Measurements from ENCODE around the gene CHMP4A. TPM values are rescaled to one million over a fixed set of nuclear protein-coding genes. Genes with fewer than 3 reads are reported as not detected.
"Not testable (repeated sequence)": the region's sequence is repeated elsewhere in the genome, so short reads cannot be mapped to it uniquely, and the experiment has no call there.

Gene CHMP4A
- total RNA-seq, 1 donor from 2014 or later: 27.0 TPM

GRCh38 chr14:24206260-24207103 lies 6.8 kb downstream of the CHMP4A start:
- DNase-seq (ENCODE audit: low spot score in 2 of 2): peak in 1 of 2 donors; percentile 19
- Histone ChIP-seq H3K4me1 (peaks cover 0 to under 1% of the 10 kb centered on the region in 2 donors), H3K27me3 (no peaks in the 10 kb centered on the region), H3K36me3 (peaks cover 38 to 62% of the 10 kb centered on the region in 2 donors), H3K9me3 (no peaks in the 10 kb centered on the region), H3K27ac (no peak overlapping the region), H3K4me3 (no peak overlapping the region)
- intact Hi-C loops (cut with DNase I): no loop called here
- TF ChIP-seq CTCF (IDR thresholded peaks at IDR 0.05): no peak

- H3K9me3 ChIP-seq: no peaks in the 10 kb centered on the region
- no peaks in the 10 kb centered on the region for H3K4me1 ChIP-seq
- no peaks in the 10 kb centered on the region for H3K27me3 ChIP-seq
- no peak for DNase-seq (ENCODE audit: low spot score in 2 of 2)
- intact Hi-C loops (cut with DNase I): no loop called here
- peaks cover 32 to 44% of the 10 kb centered on the region in 2 donors for H3K36me3 ChIP-seq
- no peak overlapping the region for H3K27ac ChIP-seq
- H3K4me3 ChIP-seq: no peak overlapping the region
- no peak for TF ChIP-seq CTCF (IDR thresholded peaks at IDR 0.05)
Measured at GRCh38 chr14:24204163-24205146, 8.8 kb downstream of the CHMP4A start.

- H3K4me1 ChIP-seq; H3K27me3 ChIP-seq; H3K27ac ChIP-seq; intact Hi-C loops (cut with DNase I); H3K9me3 ChIP-seq; H3K4me3 ChIP-seq: not testable (repeated sequence)
- peaks cover 24 to 35% of the 10 kb centered on the region in 2 donors for H3K36me3 ChIP-seq
- DNase-seq (ENCODE audit: low spot score in 2 of 2): peak in 1 of 2 donors; percentile 24
Measured at GRCh38 chr14:24203249-24203886, 9.9 kb downstream of the CHMP4A start.

GRCh38 chr14:24202538-24202937 lies 10.8 kb downstream of the CHMP4A start:
- H3K27ac ChIP-seq; H3K9me3 ChIP-seq; H3K4me3 ChIP-seq; H3K27me3 ChIP-seq; H3K4me1 ChIP-seq; intact Hi-C loops (cut with DNase I): not testable (repeated sequence)
- H3K36me3 ChIP-seq: peaks cover 15 to 33% of the 10 kb centered on the region in 2 donors
- DNase-seq (ENCODE audit: low spot score in 2 of 2): peak in 1 of 2 donors; percentile 31

- no peak overlapping the region for H3K27ac ChIP-seq
- TF ChIP-seq CTCF (IDR thresholded peaks at IDR 0.05): no peak
- H3K36me3 ChIP-seq: peaks cover 3 to 13% of the 10 kb centered on the region in 2 donors
- H3K4me1 ChIP-seq: peaks cover 8 to 25% of the 10 kb centered on the region in 2 donors
- DNase-seq (ENCODE audit: low spot score in 2 of 2): no peak
- H3K9me3 ChIP-seq: no peaks in the 10 kb centered on the region
- no peaks in the 10 kb centered on the region for H3K27me3 ChIP-seq
- no peak overlapping the region for H3K4me3 ChIP-seq
- intact Hi-C loops (cut with DNase I): no loop called here
Measured at GRCh38 chr14:24198814-24199524, 14.3 kb downstream of the CHMP4A start.

- Histone ChIP-seq H3K36me3 (peaks cover 12 to 16% of the 10 kb centered on the region in 2 donors), H3K27me3 (no peaks in the 10 kb centered on the region), H3K9me3 (no peaks in the 10 kb centered on the region), H3K4me3 (no peak overlapping the region), H3K4me1 (peaks cover 8 to 25% of the 10 kb centered on the region in 2 donors), H3K27ac (no peak overlapping the region)
- intact Hi-C loops (cut with DNase I): no loop called here
- TF ChIP-seq CTCF (IDR thresholded peaks at IDR 0.05): no peak
- no peak for DNase-seq (ENCODE audit: low spot score in 2 of 2)
Measured at GRCh38 chr14:24197056-24197450, 16.2 kb downstream of the CHMP4A start.
